ENCODE measurements around the gene RFC2.
"Not testable (repeated sequence)": the region's sequence is repeated elsewhere in the genome, so short reads cannot be mapped to it uniquely, and the experiment has no call there.

- TF ChIP-seq, protein P1, sequence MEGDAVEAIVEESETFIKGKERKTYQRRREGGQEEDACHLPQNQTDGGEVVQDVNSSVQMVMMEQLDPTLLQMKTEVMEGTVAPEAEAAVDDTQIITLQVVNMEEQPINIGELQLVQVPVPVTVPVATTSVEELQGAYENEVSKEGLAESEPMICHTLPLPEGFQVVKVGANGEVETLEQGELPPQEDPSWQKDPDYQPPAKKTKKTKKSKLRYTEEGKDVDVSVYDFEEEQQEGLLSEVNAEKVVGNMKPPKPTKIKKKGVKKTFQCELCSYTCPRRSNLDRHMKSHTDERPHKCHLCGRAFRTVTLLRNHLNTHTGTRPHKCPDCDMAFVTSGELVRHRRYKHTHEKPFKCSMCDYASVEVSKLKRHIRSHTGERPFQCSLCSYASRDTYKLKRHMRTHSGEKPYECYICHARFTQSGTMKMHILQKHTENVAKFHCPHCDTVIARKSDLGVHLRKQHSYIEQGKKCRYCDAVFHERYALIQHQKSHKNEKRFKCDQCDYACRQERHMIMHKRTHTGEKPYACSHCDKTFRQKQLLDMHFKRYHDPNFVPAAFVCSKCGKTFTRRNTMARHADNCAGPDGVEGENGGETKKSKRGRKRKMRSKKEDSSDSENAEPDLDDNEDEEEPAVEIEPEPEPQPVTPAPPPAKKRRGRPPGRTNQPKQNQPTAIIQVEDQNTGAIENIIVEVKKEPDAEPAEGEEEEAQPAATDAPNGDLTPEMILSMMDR (IDR thresholded peaks at IDR 0.05 in 4 of 5, conservative IDR thresholded peaks at IDR 0.05 in 1 of 5), result not testable (repeated sequence)
- TF ChIP-seq POLR2A (IDR thresholded peaks at IDR 0.05), result not testable (repeated sequence)
Observed at GRCh38 chr7:74224907-74225306, 29.3 kb downstream of the RFC2 start.
